ENCODE data around the gene CEBPG. TPM values are rescaled to one million over a fixed set of nuclear protein-coding genes. Genes with fewer than 3 reads are reported as not detected.

Gene CEBPG
- total RNA-seq, 2 experiments from 2014 or later, result 15.5 TPM

DNA sequence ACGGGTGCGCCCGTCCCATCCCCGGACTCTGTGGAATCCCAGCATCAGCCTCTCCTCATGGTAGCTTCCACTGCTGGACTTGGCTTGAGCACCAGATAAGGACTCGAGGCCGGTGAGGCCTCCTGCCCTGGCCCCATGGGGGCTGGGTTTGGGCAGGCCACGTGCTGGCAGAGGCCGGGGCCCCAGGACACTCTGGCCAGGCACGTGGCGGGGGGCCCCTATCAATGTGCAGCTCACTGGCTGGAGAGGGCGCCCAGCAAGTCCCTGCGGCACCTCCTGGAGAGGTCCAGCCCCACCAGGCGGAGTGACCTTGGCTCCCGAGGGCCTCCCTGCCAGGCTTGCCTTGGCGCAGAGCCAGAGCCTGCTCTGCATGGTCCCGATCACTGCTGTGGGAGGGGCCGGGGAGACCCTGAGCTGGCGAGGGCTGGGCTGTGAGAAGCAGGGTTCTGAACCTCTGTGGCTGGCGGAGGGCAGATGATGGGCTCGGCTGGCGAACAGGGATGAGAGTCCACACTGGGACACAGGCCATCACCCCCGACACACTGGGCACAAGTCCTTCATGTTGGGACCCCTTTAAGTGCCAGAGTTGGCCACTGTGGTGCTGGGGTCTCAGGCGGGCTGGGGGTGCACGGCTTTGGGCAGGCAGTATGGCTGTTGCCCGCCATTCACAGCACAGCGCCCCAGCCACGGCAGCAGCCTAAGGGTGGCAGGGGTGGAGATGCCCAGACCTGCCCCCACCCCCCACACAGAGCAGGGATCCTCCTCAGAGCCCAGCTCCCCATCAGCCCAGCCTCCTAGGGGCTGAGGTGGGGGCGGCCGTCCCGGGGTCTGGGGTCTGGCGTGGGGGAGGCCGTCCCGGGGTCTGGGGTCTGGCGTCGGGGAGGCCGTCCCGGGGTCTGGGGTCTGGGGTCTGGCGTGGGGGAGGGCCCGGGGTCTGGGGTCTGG lies 19.1 kb downstream of the CEBPG start:
- peaks cover 3% of the 10 kb centered on the region for H3K4me1 ChIP-seq (ENCODE audit: insufficient read depth, low read length)
- H3K36me3 ChIP-seq (ENCODE audit: insufficient read depth, low read length), result peaks cover under 1% of the 10 kb centered on the region
- H3K27ac ChIP-seq (ENCODE audit: low read depth in 1 of 2, low read length in 2 of 2), result no peak overlapping the region
- ChIA-PET CTCF (no interaction called here), POLR2A (interaction anchor here (0.6 kb wide), 1 partner anchor 348 kb away, joined by 3 read pairs; no protein-coding TSS in a partner anchor)
- Mint-ChIP-seq H3K4me3 (no peak overlapping the region), H3K27me3 (no peaks in the 10 kb centered on the region), H3K27ac (no peak overlapping the region), H3K4me1 (ENCODE audit: low read depth) (no peaks in the 10 kb centered on the region), H3K36me3 (ENCODE audit: low read depth) (no peaks in the 10 kb centered on the region), H3K9me3 (no peaks in the 10 kb centered on the region)
- H3K4me3 ChIP-seq (ENCODE audit: low read length), result no peak overlapping the region
- no peaks in the 10 kb centered on the region for H3K27me3 ChIP-seq (ENCODE audit: control insufficient read depth in 1 of 2, insufficient read depth in 2 of 2, low read length in 2 of 2)
- H3K9me3 ChIP-seq (ENCODE audit: control insufficient read depth in 1 of 2, insufficient read depth in 1 of 2, low read length in 2 of 2), result no peaks in the 10 kb centered on the region
- no peak for DNase-seq
- TF ChIP-seq, protein P1, sequence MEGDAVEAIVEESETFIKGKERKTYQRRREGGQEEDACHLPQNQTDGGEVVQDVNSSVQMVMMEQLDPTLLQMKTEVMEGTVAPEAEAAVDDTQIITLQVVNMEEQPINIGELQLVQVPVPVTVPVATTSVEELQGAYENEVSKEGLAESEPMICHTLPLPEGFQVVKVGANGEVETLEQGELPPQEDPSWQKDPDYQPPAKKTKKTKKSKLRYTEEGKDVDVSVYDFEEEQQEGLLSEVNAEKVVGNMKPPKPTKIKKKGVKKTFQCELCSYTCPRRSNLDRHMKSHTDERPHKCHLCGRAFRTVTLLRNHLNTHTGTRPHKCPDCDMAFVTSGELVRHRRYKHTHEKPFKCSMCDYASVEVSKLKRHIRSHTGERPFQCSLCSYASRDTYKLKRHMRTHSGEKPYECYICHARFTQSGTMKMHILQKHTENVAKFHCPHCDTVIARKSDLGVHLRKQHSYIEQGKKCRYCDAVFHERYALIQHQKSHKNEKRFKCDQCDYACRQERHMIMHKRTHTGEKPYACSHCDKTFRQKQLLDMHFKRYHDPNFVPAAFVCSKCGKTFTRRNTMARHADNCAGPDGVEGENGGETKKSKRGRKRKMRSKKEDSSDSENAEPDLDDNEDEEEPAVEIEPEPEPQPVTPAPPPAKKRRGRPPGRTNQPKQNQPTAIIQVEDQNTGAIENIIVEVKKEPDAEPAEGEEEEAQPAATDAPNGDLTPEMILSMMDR (IDR thresholded peaks at IDR 0.05), result no peak
- no peak for ATAC-seq (ENCODE audit: poor library complexity)
- intact Hi-C loops (cut with DNase I, micrococcal nuclease), result no loop called here

DNA sequence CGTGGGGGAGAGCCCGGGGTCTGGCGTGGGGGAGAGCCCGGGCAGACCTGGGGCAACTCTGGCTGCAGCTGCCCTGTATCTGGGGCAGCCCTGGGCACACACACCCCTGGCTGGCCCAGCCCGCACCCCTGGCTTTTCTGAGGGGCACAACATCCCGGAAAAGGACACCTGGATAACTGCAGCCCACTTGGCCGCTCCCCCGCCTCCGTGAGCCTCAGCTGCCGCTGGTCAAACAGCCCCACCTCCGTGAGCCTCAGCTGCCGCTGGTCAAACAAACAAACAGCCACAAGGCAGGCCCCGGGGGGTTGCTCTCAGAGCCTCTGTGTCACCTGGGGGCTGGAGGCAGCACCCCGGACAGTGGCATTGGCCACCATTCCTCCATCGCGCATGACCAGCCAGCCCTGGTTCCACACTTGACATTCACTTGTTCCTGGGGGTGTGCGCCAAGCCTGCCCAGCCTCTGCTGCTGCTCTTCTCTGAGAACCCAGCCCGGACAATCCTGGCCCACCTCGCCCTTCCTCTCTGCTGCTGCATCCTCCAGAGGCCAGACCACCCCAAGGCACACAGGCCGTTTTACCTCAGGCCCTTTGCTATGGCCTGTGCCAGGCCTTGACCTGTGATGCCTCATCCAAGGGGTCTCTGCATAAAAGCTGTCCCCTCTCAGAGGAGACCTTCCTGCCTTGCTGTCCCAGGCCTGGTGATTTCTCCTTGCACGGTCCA lies 19.9 kb downstream of the CEBPG start:
- no peak overlapping the region for H3K27ac ChIP-seq (ENCODE audit: low read depth in 1 of 2, low read length in 2 of 2)
- ChIA-PET CTCF (no interaction called here), POLR2A (no interaction called here)
- no peak overlapping the region for H3K4me3 ChIP-seq (ENCODE audit: low read length)
- no peaks in the 10 kb centered on the region for H3K27me3 ChIP-seq (ENCODE audit: control insufficient read depth in 1 of 2, insufficient read depth in 2 of 2, low read length in 2 of 2)
- no peak for ATAC-seq (ENCODE audit: poor library complexity)
- TF ChIP-seq, protein P1 (IDR thresholded peaks at IDR 0.05), result no peak
- H3K27me3 Mint-ChIP-seq, result no peaks in the 10 kb centered on the region
- H3K27ac Mint-ChIP-seq, result no peak overlapping the region
- H3K36me3 ChIP-seq (ENCODE audit: insufficient read depth, low read length), result no peaks in the 10 kb centered on the region
- intact Hi-C loops (cut with DNase I, micrococcal nuclease), result no loop called here
- H3K4me1 ChIP-seq (ENCODE audit: insufficient read depth, low read length), result peaks cover 3% of the 10 kb centered on the region
- H3K9me3 Mint-ChIP-seq, result no peaks in the 10 kb centered on the region
- H3K4me1 Mint-ChIP-seq (ENCODE audit: low read depth), result no peaks in the 10 kb centered on the region
- no peak for DNase-seq
- H3K36me3 Mint-ChIP-seq (ENCODE audit: low read depth), result no peaks in the 10 kb centered on the region
- no peaks in the 10 kb centered on the region for H3K9me3 ChIP-seq (ENCODE audit: control insufficient read depth in 1 of 2, insufficient read depth in 1 of 2, low read length in 2 of 2)
- no peak overlapping the region for H3K4me3 Mint-ChIP-seq

DNA sequence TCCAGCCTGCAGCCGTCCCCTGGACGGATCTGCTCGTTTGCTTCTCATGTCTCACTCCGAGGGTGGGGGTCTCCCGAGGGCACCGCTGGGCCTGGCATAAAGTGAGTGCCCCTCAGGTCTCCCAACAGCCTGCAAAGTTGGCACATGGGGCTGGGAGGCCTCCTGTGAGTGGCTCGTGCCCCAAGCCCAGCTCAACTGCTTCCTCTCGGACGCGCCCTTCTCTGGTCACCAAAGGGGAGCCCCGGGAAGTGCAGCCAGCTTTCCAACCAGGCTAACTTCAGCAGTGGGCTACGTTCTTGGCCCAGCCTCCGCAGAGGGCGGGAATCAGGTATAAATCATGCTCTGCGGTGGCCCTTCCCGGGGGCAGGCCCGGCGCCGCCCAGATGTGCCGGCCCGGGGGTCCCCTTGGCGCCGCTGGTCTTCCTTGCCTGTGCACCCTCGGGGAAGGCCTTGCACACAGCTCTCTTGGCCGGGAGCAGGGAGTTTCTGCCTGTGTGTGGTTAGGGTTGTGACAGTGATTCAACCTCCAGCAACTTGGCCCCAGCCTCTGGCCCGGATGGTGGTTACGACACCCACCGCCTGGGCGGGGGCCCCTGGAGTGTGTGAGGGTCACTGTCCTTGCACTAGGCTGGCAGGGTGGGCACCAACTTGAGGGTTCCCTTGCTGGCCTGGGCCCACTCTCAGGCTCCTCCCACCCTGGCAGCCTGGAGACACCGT lies 20.7 kb downstream of the CEBPG start:
- ChIA-PET POLR2A (no interaction called here), CTCF (no interaction called here)
- no peak overlapping the region for H3K27ac Mint-ChIP-seq
- H3K36me3 ChIP-seq (ENCODE audit: insufficient read depth, low read length), result no peaks in the 10 kb centered on the region
- no peaks in the 10 kb centered on the region for H3K4me1 Mint-ChIP-seq (ENCODE audit: low read depth)
- H3K9me3 Mint-ChIP-seq, result no peaks in the 10 kb centered on the region
- no peak overlapping the region for H3K27ac ChIP-seq (ENCODE audit: low read depth in 1 of 2, low read length in 2 of 2)
- no peak overlapping the region for H3K4me3 ChIP-seq (ENCODE audit: low read length)
- TF ChIP-seq, protein P1 (IDR thresholded peaks at IDR 0.05), result no peak
- H3K4me1 ChIP-seq (ENCODE audit: insufficient read depth, low read length), result peaks cover 3% of the 10 kb centered on the region
- intact Hi-C loops (cut with DNase I, micrococcal nuclease), result no loop called here
- DNase-seq (peak in 2 of 14 experiments; percentile 35 to 47), ATAC-seq (ENCODE audit: poor library complexity) (no peak)
- no peaks in the 10 kb centered on the region for H3K36me3 Mint-ChIP-seq (ENCODE audit: low read depth)
- H3K9me3 ChIP-seq (ENCODE audit: control insufficient read depth in 1 of 2, insufficient read depth in 1 of 2, low read length in 2 of 2), result no peaks in the 10 kb centered on the region
- H3K4me3 Mint-ChIP-seq, result no peak overlapping the region
- no peaks in the 10 kb centered on the region for H3K27me3 Mint-ChIP-seq
- H3K27me3 ChIP-seq (ENCODE audit: control insufficient read depth in 1 of 2, insufficient read depth in 2 of 2, low read length in 2 of 2), result no peaks in the 10 kb centered on the region

All from CD4-positive, alpha-beta T cell (primary cell).